Activated CD4-positive, alpha-beta T cell treated with anti-CD3 and anti-CD28 coated beads, Interleukin-2, amount 50 U/mL, for 24 hours (primary cell): ENCODE results near the gene CD2AP.
"Not testable (repeated sequence)": the region's sequence is repeated elsewhere in the genome, so short reads cannot be mapped to it uniquely, and the experiment has no call there.

Experiments used
- DNase-seq, 2 donors: peaks; one replicate each; pipeline ENCODE4 v3.0.0-alpha.2; 2020; ENCODE audit warnings: low read depth in 1 of 2, low spot score in 1 of 2

The CD2AP gene

DNA sequence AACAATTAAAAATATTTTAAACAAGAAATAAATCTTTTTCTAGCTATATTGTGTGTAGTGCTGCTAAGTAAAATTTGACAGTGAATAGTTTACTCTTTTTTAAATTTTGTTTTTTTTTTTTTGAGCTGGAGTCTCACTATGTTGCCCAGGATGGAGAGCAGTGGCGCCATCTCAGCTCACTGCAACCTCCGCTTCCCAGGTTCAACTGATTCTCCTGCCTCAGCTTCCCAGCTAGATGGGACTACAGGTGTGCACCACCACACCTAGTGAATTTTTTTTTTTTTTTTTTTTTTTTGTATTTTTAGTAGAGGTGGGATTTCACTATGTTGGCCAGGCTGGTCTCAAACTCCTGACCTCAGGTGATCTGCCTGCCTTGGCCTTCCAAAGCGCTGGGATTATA lies 75.7 kb downstream of the CD2AP start:
- not testable (repeated sequence) for DNase-seq

DNA sequence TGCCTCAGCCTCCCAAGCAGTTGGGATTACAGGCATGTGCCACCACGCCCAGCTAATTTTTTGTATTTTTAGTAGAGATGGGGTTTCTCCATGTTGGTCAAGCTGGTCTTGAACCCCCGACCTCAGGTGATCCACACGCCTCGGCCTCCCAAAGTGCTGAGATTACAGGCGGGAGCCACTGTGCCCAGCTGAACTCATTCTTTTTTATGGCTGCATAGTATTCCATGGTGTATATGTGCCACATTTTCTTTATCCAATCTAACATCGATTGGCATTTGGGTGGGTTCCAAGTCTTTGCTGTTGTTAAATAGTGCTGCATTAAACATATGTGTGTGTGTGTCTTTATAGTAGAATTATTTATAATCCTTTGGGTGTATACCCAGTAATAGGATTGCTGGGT lies 78.9 kb downstream of the CD2AP start:
- DNase-seq = not testable (repeated sequence)

DNA sequence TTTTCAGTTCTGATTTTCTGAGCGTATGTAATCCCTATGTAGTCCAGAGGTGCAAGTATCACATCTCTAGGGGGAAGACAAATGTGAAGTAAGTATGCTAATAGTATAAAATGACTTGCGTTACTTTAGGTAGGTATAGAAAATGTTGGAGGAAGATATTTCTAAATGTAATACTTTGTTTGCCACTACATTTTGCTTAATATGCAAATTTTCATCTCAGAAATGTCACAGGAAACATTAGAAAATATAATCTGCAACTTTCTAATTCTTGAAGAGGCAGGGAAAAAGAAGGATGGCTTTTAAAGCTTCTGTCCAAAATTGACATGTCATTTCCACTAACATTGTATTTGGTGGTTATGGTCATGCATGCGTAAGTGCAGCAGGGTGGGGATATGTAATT lies 85.6 kb downstream of the CD2AP start:
- no peak for DNase-seq

DNA sequence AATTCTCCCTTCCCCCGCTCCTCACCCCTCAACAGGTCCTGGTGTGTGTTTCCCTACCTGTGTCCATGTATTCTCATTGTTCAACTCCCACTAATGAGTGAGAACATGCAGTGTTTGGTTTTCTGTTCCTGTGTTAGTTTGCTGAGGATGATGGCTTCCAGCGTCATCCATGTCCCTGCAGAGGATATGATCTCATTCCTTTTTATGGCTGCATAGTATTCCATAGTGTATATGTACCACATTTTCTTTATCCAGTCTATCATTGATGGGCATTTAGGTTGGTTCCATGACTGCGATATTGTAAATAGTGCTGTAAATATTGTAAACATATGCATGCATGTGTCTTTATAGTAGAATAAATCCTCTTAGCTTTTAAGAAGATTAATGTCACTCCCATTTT lies 89.0 kb downstream of the CD2AP start:
- DNase-seq = not testable (repeated sequence)

DNA sequence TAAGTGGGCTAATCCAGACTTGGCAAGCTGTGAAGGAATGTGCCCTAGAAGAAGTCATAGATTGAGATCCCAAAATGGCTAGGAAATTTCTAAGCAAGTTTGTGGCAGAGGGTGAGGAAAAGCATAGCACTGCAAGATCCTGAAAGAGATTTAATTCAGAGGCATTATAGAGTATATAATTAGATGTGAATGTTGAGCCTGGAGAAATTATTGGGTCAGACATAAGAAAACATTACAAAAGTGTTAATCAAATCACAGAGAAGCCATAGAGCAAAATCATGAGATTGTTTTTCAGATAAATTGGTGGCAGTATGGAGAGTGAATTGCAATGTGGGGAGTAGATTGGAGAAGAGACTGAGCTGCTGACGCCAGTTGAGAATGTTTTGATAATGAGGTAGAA lies 90.0 kb downstream of the CD2AP start:
- DNase-seq = no peak

DNA sequence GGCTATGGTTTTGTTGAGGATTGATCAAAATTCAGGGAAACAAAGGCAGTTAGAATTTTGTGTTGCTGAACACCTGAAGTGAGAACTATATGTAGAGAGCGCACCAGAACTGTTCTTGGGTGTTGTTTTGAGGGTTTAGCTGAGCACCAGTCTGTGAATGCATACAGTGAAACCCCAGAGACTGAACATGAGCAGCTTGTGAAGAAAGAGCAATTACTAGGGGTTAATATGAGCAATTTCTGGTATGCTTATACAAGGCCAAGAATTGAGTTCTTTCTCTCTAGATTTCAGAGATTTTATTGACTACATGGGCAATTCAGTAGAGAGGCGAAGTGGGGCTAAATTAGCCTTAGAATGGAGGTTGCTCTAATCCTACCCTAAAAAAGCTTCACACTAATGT lies 93.9 kb downstream of the CD2AP start:
- DNase-seq = no peak

DNA sequence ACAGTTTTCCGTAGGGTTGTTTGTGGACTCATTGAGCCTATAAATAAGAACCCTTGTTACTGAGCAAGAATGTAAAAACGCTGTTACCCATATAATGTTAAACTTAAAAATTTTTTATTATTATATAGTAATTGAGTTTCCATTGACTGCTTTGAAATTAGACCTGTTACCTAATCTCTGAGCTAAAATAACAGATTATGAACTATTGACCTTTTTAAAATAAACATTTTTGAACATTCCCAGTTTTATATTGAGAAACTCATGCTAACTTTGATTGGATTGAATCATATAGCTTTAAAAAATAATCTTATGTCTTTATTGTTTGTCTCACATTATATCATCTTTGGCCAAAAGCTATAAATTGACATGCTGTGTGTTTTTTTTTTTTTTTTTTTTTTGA lies 95.5 kb downstream of the CD2AP start:
- no peak for DNase-seq

DNA sequence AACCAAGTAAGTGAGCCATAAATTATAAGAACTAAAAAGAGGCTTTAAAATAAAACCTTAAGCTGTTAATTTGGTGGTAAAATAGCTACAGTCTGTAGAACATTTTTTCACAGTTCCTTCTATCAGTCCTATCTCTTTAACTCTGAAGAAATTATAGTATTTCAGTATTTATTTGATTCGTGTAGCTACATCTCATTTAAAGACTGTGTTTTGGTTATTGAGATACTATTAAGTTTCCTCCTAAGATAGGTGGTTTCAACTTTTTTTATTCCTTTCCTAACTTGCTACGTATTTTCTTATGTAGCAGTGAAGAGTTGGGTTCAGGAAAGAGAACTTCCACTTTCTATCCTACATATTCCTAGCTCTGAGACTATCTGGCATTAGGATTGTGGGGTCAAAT lies 97.2 kb downstream of the CD2AP start:
- no peak for DNase-seq

DNA sequence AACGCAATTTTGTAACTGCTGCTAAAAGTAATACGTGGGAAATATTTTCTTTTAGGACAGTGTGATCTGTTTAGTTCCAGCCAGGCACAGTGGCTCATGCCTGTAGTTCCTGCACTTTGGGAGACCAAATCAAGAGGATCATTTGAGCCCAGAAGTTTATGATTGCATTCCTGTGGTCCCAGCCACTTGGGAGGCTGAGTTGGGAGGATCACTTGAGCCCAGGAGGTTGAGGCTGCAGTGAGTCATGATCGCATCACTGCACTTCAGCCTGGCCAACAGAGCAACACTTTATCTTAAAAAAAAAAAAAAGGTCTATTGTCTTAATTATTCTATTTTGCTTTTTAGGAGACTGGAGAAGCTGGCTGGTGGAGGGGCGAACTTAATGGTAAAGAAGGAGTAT lies 101.5 kb downstream of the CD2AP start:
- no peak for DNase-seq

DNA sequence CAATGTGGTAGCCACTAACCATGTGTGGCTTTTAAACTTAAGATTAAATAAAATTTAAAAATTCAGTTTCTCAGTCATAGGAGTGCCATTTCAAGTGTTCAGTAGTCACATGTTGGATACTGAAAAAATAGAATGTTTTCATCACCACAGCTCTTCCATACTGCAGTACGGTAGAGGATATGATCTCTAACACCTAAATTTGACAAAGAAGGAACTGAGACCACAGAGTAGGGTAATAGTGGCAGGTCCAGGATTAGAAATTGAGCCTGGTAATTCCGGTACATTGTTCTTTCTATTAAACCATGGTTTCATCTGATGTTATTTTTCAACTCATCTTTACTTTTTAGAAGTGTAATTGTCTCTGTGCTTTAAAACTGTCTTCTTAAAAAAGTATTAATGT lies 104.0 kb downstream of the CD2AP start:
- DNase-seq = no peak

DNA sequence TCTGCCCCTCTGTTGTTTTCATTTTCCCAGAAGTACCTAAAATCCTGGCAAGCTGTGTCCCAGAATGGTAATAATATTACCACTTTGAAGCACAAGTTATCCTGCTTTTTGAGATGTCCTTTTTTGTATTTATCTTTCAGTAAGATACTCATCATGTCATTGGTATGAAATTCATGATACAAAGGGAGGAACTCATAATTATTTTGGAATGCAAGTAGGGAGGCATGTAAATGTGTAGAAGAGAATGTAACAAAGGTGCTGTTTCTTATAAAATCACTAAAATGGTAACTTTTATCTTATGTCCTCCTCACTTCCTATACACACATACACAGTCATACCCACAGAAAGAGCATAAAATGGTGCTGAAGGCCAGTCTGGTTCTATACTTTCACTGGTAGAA lies 109.9 kb downstream of the CD2AP start:
- no peak for DNase-seq

DNA sequence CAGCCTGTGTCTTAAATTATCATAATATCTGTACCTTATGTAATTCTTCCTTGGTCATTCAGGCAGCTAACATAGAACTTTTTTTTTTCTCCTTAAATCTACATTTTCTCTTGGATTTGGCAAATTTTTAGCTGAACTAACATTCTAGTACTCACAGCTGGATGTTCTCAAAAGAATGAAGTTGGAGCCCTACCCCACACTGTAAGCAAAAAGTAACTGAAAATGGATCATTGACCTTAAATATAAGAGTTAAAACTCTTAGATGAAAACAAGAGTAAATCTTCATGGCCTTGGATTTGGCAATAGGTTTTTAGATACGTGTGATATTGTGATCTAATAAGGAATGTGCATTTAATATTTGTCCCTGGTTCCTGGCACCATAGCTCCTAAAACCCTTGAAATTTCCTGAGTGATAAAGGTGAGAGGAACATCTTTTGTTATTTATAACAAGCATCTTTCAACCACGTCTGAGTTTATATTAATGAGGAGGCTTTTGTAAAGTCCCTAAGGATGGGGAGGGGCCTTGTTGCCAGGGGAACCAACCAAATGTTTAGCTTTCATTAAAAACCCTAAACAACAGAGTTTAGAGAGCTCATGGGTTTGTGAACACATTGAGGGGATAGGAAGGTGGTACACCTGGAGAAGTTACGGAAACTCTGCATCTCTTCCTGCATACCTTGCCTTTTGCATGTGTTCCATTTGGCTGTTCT lies 114.7 kb downstream of the CD2AP start:
- no peak for DNase-seq

DNA sequence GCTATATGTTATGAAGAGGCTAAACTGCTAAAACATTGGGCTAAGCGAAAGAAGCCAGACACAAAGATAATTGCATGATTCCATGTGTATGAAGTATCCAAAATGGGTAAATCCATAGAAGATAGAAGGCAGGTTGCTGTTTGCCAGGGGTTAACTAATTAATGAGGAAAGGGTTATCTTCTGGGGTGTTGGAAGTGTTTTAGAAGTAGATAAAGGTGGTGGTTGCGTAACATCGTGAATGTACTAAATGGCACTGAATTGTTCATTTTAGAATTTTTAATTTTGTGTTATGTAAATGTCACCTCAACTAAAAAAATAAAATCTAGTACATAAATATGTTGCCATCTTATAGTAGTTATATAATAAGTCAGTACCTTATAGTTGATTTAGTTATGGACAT lies 116.4 kb downstream of the CD2AP start:
- DNase-seq = no peak

DNA sequence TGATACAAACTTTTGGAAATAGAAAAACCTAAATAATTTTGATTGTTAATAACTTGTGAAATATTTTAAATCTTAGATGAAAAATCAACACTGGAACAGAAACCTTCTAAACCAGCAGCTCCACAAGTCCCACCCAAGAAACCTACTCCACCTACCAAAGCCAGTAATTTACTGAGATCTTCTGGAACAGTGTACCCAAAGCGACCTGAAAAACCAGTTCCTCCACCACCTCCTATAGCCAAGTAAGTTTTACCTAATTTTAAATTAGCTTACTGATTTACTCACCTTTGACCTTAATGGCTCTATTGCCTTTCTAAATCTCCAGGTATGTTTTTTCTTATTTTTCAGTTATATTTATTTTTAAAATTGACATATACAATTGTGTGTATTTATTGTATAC lies 118.2 kb downstream of the CD2AP start:
- no peak for DNase-seq

DNA sequence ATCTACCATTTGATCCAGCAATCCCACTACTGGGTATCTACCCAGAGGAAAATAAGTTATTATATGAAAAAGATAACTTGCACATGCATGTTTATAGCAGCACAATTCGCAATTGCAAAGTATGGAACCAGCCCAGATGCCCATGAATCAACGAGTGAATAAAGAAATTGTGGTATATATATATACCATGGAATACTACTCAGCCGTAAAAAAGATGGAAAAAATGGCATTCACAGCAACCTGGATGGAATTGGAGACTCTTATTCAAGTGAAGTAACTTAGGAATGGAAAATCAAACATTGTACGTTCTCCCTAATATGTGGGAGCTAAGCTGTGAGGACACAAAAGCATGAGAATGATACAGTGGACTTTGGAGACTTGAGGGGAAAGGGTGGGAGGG lies 120.8 kb downstream of the CD2AP start:
- no peak for DNase-seq

DNA sequence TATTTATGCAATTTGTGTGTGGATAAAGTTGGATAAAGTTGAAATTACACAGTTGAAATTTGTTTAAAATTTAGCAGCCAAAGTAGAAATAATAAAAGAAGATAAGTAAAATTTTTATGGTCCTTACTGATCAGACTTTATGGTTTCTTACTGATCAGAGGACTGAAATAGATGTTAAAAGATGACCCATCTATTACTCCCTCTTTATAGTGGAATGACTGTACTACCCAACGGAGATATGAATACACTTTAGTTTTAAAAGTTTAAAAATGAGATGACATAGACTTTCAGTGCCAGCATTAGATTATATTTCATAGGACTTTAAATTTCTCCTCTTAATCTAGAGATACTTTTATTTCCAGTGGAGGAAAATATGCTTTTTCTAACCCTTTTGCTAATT lies 121.9 kb downstream of the CD2AP start:
- no peak for DNase-seq

DNA sequence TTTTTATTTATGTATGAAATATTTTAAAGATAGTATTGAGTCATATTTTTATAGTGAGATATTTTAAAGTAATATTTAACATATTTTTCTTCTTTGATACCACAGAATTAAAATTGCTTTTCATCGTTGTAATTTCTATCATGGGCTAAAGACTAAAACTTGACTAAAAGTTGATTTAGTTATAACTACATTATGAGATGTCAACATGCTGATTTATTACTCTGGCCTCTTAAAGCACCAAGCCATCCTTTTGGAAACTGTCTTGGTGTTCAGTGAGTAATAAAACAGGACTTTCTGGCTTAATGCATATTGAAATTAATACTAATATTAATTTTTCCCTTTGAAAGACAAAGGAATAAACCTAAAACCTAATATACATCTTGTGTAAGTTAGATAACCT lies 125.6 kb downstream of the CD2AP start:
- no peak for DNase-seq

DNA sequence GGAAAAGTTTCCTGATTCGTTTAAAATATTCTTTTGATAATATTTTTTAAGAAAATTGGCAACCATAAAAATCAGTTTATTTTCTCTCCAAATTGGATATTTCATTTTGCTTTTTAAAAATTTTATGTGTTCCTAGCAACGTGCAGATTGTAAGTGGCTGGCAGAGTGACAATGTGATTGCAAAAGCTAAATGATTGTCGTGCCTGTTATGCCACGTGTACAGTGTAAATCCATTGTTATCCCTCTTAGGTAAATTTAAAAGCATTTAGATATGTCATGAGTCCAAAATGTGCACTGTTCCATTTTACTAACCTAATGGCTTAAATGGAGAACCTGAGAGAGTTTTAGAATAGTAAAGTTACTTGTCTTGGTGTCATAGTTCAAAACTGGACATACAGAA lies 126.4 kb downstream of the CD2AP start:
- DNase-seq = no peak

DNA sequence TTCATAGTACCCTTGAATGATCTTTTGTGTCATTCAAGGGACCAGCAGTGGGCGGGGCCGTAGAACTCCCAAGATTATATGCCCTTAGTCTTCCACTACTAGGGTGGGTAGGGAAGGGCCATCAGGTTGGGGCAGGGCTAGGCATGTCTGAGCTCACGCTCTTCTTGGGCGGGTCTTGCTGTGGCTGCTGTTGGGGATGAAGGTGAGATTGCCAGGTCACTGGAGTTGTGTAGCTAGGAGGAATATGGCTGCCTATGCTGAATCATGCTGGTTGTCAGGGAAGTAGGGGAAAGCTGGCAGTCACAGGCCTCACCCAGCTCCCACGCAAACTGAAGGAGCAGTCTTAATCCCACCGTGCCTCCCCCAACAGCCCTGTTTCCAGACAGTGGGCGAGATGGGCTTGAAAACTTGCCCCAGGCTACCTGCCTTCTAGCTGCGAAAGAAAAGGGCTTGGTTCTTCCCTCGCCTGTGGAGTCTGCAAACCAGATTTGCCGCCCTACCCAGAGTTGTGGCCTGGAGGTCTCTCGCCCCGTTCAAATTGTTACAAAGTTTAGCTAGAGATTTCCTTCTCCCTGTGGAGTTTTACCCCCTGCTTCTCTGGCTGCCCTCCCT lies 144.4 kb downstream of the CD2AP start:
- no peak for DNase-seq

DNA sequence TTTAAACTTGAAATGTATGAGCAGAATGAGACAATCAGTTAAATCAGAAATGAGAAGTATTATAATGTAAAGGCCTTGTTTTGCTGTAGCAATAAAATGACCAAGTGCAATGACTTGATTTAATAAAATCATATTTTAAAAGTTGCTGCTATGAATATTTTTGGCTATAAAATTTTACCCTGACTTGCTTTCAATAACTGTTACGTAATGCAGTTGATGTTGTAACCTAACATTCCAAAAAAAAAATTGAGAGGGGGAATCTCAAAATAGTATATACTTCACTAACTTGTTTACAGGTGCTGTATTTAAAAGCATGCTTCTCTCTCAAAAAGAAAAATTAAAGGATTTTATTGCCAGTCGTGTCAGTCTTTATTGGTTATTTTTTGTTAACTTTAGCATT lies 149.2 kb downstream of the CD2AP start:
- no peak for DNase-seq

DNA sequence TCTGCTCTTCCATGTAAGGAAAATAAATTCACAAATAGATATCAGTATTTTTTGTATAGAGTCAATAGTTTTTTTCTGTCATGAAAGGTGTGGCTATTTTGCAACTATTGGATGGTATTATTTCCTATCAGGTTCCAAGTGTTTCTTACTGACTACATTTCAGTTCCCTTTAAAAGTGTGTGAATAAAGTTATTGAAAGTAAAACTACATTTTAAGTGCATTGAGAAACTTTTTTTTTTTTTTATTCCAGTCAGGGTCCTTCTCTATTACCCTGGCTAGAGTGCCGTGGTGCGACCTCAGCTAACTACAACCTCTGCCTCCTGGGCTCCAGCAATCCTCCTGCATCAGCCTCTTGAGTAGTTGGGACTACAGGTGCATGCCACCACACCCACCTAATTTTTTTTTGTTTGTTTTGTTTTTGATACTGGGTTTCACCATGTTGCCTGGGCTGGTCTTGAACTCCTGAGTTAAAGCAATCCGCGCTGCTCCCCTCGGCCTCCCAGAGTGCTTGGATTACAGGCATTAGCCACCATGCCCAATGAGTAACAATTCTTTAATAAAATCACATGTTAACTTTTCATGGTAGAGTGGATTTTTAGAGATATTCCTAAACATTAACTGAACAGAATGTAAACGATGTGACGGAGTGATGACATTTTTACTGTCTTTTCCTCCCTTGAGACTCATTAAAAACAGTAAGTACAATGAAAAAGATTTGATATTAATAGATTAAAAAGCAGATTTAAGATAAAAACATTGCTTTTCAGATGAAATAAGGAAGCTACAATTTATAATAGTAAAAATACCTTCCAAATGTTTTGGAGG lies 151.1 kb downstream of the CD2AP start:
- no peak for DNase-seq

DNA sequence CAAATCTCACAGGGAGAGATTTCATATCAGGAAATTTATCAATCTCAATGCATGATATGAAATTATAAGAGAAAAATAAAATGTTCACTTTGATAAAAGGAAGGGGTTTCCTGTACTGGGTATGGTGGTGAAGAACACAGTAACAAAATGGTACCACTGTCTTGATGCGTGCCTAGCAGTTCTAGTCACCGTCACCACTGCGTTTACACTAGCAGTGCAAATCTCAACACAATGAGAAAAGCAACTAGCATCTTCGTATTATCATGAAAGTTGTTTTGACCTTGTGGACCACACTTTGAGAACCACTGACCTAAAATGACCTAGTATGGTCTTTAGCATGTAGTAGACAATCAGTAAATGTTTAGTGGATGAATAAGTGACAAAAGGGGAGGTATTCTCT lies 152.4 kb downstream of the CD2AP start:
- no peak for DNase-seq
